Measurements from ENCODE around the gene TPBG.

The TPBG gene

GRCh38 chr6:82361631-82362030 lies 2.0 kb upstream of the TPBG start:
- Histone ChIP-seq H3K27ac (ENCODE audit: low read length) (no peak overlapping the region), H3K27me3 (ENCODE audit: insufficient read depth, low read length, poor library complexity) (no peaks in the 10 kb centered on the region), H3K9me3 (ENCODE audit: insufficient read depth, low read length, severe bottlenecking) (no peaks in the 10 kb centered on the region), H3K4me3 (ENCODE audit: low read depth in 1 of 2, low read length in 2 of 2) (no peak overlapping the region), H3K4me1 (ENCODE audit: insufficient read depth, low read length) (no peaks in the 10 kb centered on the region), H3K79me2 (ENCODE audit: insufficient read depth, low read length) (no peaks in the 10 kb centered on the region), H3K9ac (ENCODE audit: low read depth, low read length) (no peak overlapping the region), H2AFZ (ENCODE audit: low read depth, low read length) (no peak overlapping the region), H3K4me2 (ENCODE audit: insufficient read depth, low read length) (no peak overlapping the region), H4K20me1 (ENCODE audit: insufficient read depth, low read length) (no peaks in the 10 kb centered on the region), H3K36me3 (ENCODE audit: insufficient read depth, low read length) (no peaks in the 10 kb centered on the region)
- DNase-seq = no peak
- no peak for ATAC-seq (ENCODE audit: insufficient read depth, low read depth)
- TF ChIP-seq CTCF (IDR thresholded peaks at IDR 0.05; ENCODE audit: borderline replicate concordance, extremely low read depth, low read length, poor library complexity, severe bottlenecking) = no peak
- TF ChIP-seq EZH2 (IDR thresholded peaks at IDR 0.05; ENCODE audit: borderline replicate concordance, low read depth, low read length, severe bottlenecking) = no peak

DNA sequence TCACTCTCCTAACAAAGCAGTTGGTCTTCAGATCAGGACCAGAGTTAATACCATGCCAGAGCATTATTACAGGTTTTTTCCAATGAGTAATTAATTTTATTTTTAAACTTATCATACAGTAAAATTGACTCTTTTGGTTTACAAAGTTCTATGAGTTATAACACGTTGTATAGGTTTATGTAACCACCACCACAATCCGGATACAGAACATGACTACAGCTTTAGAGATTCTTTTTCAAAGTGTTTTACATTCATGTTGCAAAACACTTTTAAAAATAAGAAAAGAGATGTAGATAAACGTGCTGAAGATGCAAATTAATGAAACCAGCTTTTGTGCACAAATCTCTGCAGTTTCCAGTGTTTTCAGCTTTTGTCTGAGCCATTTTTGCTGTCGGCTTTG lies 1.5 kb upstream of the TPBG start:
- Histone ChIP-seq H3K27me3 (ENCODE audit: insufficient read depth, low read length, poor library complexity) (no peaks in the 10 kb centered on the region), H3K4me1 (ENCODE audit: insufficient read depth, low read length) (no peaks in the 10 kb centered on the region), H3K4me2 (ENCODE audit: insufficient read depth, low read length) (no peak overlapping the region), H4K20me1 (ENCODE audit: insufficient read depth, low read length) (no peaks in the 10 kb centered on the region), H3K79me2 (ENCODE audit: insufficient read depth, low read length) (no peaks in the 10 kb centered on the region), H3K27ac (ENCODE audit: low read length) (no peak overlapping the region), H3K9me3 (ENCODE audit: insufficient read depth, low read length, severe bottlenecking) (no peaks in the 10 kb centered on the region), H3K4me3 (ENCODE audit: low read depth in 1 of 2, low read length in 2 of 2) (no peak overlapping the region), H3K9ac (ENCODE audit: low read depth, low read length) (no peak overlapping the region), H3K36me3 (ENCODE audit: insufficient read depth, low read length) (no peaks in the 10 kb centered on the region), H2AFZ (ENCODE audit: low read depth, low read length) (no peak overlapping the region)
- ATAC-seq (ENCODE audit: insufficient read depth, low read depth) = no peak
- TF ChIP-seq CTCF (IDR thresholded peaks at IDR 0.05; ENCODE audit: borderline replicate concordance, extremely low read depth, low read length, poor library complexity, severe bottlenecking) (no peak), EZH2 (IDR thresholded peaks at IDR 0.05; ENCODE audit: borderline replicate concordance, low read depth, low read length, severe bottlenecking) (no peak)
- no peak for DNase-seq

- ATAC-seq (ENCODE audit: insufficient read depth, low read depth) = no peak
- no peak overlapping the region for H3K4me3 ChIP-seq (ENCODE audit: low read depth in 1 of 2, low read length in 2 of 2)
- no peak overlapping the region for H3K4me2 ChIP-seq (ENCODE audit: insufficient read depth, low read length)
- no peaks in the 10 kb centered on the region for H3K4me1 ChIP-seq (ENCODE audit: insufficient read depth, low read length)
- no peaks in the 10 kb centered on the region for H4K20me1 ChIP-seq (ENCODE audit: insufficient read depth, low read length)
- H3K27me3 ChIP-seq (ENCODE audit: insufficient read depth, low read length, poor library complexity) = no peaks in the 10 kb centered on the region
- TF ChIP-seq CTCF (IDR thresholded peaks at IDR 0.05; ENCODE audit: borderline replicate concordance, extremely low read depth, low read length, poor library complexity, severe bottlenecking) (no peak), EZH2 (IDR thresholded peaks at IDR 0.05; ENCODE audit: borderline replicate concordance, low read depth, low read length, severe bottlenecking) (no peak)
- DNase-seq = no peak
- no peak overlapping the region for H2AFZ ChIP-seq (ENCODE audit: low read depth, low read length)
- H3K79me2 ChIP-seq (ENCODE audit: insufficient read depth, low read length) = no peaks in the 10 kb centered on the region
- no peaks in the 10 kb centered on the region for H3K9me3 ChIP-seq (ENCODE audit: insufficient read depth, low read length, severe bottlenecking)
- no peaks in the 10 kb centered on the region for H3K36me3 ChIP-seq (ENCODE audit: insufficient read depth, low read length)
- no peak overlapping the region for H3K9ac ChIP-seq (ENCODE audit: low read depth, low read length)
- no peak overlapping the region for H3K27ac ChIP-seq (ENCODE audit: low read length)
Observed at GRCh38 chr6:82362878-82363427, 664 bp upstream of the TPBG start.

All from DND-41 (cell line).